Activated naive CD4-positive, alpha-beta T cell treated with Interleukin-2 at 50 U/mL for 16 hours (primary cell): ENCODE data around the gene C6orf118.

Source experiments
- DNase-seq: peaks from one replicate; pipeline ENCODE4 v3.0.0-alpha.2; 2020

C6orf118 gene

GRCh38 chr6:165308926-165309731 lies at the start of gene C6orf118:
Gene C6orf118, minus strand, starts transcription at chr6:165309605. Its CDS starts 19 bp downstream, at chr6:165309586.
- no peak for DNase-seq

GRCh38 chr6:165345700-165346099 lies 36.3 kb upstream of the C6orf118 start:
- DNase-seq: no peak

- no peak for DNase-seq
These were observed 31.1 kb upstream of the C6orf118 start for GRCh38 chr6:165340532-165340931.

GRCh38 chr6:165325609-165326008 lies 16.2 kb upstream of the C6orf118 start:
- DNase-seq: no peak

- no peak for DNase-seq
These were observed 12.2 kb upstream of the C6orf118 start for GRCh38 chr6:165321555-165322145.

- DNase-seq: no peak
These were observed 11.7 kb upstream of the C6orf118 start for GRCh38 chr6:165321150-165321549.

- no peak for DNase-seq
These were observed 8.3 kb upstream of the C6orf118 start for GRCh38 chr6:165317723-165318122.

- no peak for DNase-seq
These were observed 2.5 kb downstream of the C6orf118 start for GRCh38 chr6:165306955-165307354.

GRCh38 chr6:165301372-165302246 lies 7.8 kb downstream of the C6orf118 start:
- DNase-seq: no peak

GRCh38 chr6:165300422-165300936 lies 8.9 kb downstream of the C6orf118 start:
- no peak for DNase-seq

GRCh38 chr6:165298875-165299274 lies 10.5 kb downstream of the C6orf118 start:
- no peak for DNase-seq

GRCh38 chr6:165298402-165298801 lies 11.0 kb downstream of the C6orf118 start:
- DNase-seq: no peak

- no peak for DNase-seq
These were observed 16.7 kb downstream of the C6orf118 start for GRCh38 chr6:165292657-165293056.

GRCh38 chr6:165274611-165275010 lies 34.8 kb downstream of the C6orf118 start:
- DNase-seq: no peak

GRCh38 chr6:165272585-165272984 lies 36.8 kb downstream of the C6orf118 start:
- DNase-seq: no peak

GRCh38 chr6:165268987-165269386 lies 40.4 kb downstream of the C6orf118 start:
- DNase-seq: no peak

- DNase-seq: no peak
These were observed 42.8 kb downstream of the C6orf118 start for GRCh38 chr6:165266621-165267020.

GRCh38 chr6:165266191-165266590 lies 43.2 kb downstream of the C6orf118 start:
- DNase-seq: no peak

GRCh38 chr6:165260462-165260861 lies 48.9 kb downstream of the C6orf118 start:
- no peak for DNase-seq

GRCh38 chr6:165249808-165250207 lies 59.6 kb downstream of the C6orf118 start:
- DNase-seq: no peak

- no peak for DNase-seq
These were observed 63.7 kb downstream of the C6orf118 start for GRCh38 chr6:165245701-165246100.

- DNase-seq: no peak
These were observed 64.1 kb downstream of the C6orf118 start for GRCh38 chr6:165245287-165245686.

GRCh38 chr6:165244524-165245247 lies 64.7 kb downstream of the C6orf118 start:
- DNase-seq: no peak
